Measurements from ENCODE around the gene PARD6G. TPM values are rescaled to one million over a fixed set of nuclear protein-coding genes. Genes with fewer than 3 reads are reported as not detected.
A peak's percentile ranks its signal among the peaks of the same experiment; 100 is the strongest.
"Not testable (repeated sequence)": the region's sequence is repeated elsewhere in the genome, so short reads cannot be mapped to it uniquely, and the experiment has no call there.

The PARD6G gene
- total and polyA plus RNA-seq, 4 experiments from 2014 or later, result 0.13 to 1.3 (median 0.28) TPM; not detected in 1

DNA sequence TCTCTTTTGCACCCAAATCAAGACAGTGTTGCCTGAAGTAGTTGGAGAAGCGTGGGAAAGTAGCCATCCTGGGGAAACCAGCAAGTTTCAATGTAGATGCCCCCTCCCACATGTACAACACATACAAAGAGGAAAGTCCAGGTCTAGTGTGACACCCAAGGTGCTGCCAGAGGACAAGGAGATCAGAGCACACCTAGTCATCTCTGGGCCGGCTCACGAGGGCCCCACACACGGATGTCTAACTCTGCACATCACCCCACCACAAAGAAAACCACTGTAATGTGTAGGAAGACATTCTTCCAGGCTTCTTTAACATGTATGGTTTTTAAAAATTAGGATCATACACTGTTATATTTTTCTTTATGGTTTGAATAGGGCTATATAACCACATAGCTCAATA lies 21.6 kb downstream of the PARD6G start:
- H3K27ac ChIP-seq (ENCODE audit: low read depth, low read length), result no peak overlapping the region
- H3K36me3 ChIP-seq (ENCODE audit: insufficient read depth, low read length), result no peaks in the 10 kb centered on the region
- intact Hi-C loops (cut with micrococcal nuclease), result no loop called here
- POLR2A ChIA-PET (ENCODE audit: partially characterized antibody), result no interaction called here
- Mint-ChIP-seq H3K27me3 (peaks cover 1 to 9% of the 10 kb centered on the region in 2 donors), H3K27ac (no peak overlapping the region), H3K9me3 (peaks cover 0 to 7% (median 3%) of the 10 kb centered on the region in 8 donors), H3K4me3 (no peak overlapping the region), H3K4me1 (no peaks in the 10 kb centered on the region), H3K36me3 (no peaks in the 10 kb centered on the region)
- H3K4me1 ChIP-seq (ENCODE audit: insufficient read depth, low read length), result no peaks in the 10 kb centered on the region
- H3K4me3 ChIP-seq (ENCODE audit: low read length in 2 of 2), result no peak overlapping the region
- CTCF ChIA-PET (ENCODE audit: partially characterized antibody), result interaction anchor here (1.0 kb wide), 1 partner anchor 70 kb away, joined by 4 read pairs; no protein-coding TSS in a partner anchor
- DNase-seq, result no peak
- no peaks in the 10 kb centered on the region for H3K27me3 ChIP-seq (ENCODE audit: insufficient read depth, low read length)
- H3K9me3 ChIP-seq (ENCODE audit: control insufficient read depth in 1 of 2, low read length in 2 of 2), result no peaks in the 10 kb centered on the region

GRCh38 chr18:80223581-80224148 lies 23.6 kb downstream of the PARD6G start:
- intact Hi-C loops (cut with micrococcal nuclease), result no loop called here
- Histone ChIP-seq H3K4me3 (ENCODE audit: low read length in 2 of 2) (no peak overlapping the region), H3K9me3 (ENCODE audit: control insufficient read depth in 1 of 2, low read length in 2 of 2) (no peaks in the 10 kb centered on the region), H3K36me3 (ENCODE audit: insufficient read depth, low read length) (no peaks in the 10 kb centered on the region), H3K27ac (ENCODE audit: low read depth, low read length) (no peak overlapping the region), H3K4me1 (ENCODE audit: insufficient read depth, low read length) (no peaks in the 10 kb centered on the region), H3K27me3 (ENCODE audit: insufficient read depth, low read length) (no peaks in the 10 kb centered on the region)
- Mint-ChIP-seq H3K27me3 (peaks cover 4 to 6% of the 10 kb centered on the region in 2 donors), H3K27ac (no peak overlapping the region), H3K4me3 (no peak overlapping the region), H3K36me3 (no peaks in the 10 kb centered on the region), H3K4me1 (no peaks in the 10 kb centered on the region), H3K9me3 (peaks cover 0 to 7% (median 3%) of the 10 kb centered on the region in 8 donors)
- no peak for DNase-seq
- CTCF ChIA-PET (ENCODE audit: partially characterized antibody), result no interaction called here
- POLR2A ChIA-PET (ENCODE audit: partially characterized antibody), result no interaction called here

- H3K4me1 Mint-ChIP-seq; H3K4me3 ChIP-seq (ENCODE audit: low read length in 2 of 2): not testable (repeated sequence)
Measured at GRCh38 chr18:80219488-80219887, 27.8 kb downstream of the PARD6G start.

DNA sequence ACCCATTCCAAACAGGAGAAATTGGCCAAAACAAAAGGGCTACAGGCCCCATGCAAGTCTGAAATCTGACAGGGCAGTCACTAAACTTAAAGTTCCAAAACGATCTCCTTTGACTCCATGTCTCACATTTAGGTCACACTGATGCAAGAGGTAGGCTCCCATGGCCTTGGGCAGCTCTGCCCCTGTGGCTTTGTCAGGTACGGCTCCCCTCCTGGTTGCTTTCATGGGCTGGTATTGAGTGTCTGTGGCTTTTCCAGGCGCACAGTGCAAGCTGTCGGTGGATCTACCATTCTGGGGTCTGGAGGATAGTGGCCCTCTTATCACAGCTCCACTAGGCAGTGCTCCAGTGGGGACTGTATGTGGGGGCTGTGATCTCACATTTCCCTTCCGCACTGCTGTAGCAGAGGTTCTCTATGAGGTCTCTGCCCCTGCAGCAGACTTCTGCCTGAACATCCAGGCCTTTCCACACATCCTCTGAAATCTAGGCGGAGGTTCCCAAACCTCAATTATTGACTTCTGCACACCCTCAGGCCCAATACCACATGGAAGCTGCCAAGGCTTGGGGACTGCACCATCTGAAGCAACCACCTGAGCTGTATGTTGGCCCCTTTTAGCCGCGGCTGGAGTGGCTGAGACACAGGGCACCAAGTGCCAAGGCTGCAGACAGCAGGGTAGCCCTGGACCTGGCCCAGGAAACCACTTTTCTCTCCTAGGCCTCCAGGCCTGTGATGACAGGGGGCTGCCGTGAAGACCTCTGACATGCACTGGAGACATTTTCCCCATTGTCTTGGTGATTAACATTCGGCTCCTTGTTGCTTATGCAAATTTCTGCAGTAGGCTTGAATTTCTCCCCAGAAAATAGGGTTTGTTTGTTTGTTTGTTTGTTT lies 28.7 kb downstream of the PARD6G start:
- H3K36me3 Mint-ChIP-seq, result no peaks in the 10 kb centered on the region
- no peaks in the 10 kb centered on the region for H3K4me1 Mint-ChIP-seq
- H3K27me3 ChIP-seq (ENCODE audit: insufficient read depth, low read length), result no peaks in the 10 kb centered on the region
- no peak overlapping the region for H3K27ac Mint-ChIP-seq
- no peaks in the 10 kb centered on the region for H3K4me1 ChIP-seq (ENCODE audit: insufficient read depth, low read length)
- H3K27ac ChIP-seq (ENCODE audit: low read depth, low read length), result no peak overlapping the region
- no peaks in the 10 kb centered on the region for H3K9me3 ChIP-seq (ENCODE audit: control insufficient read depth in 1 of 2, low read length in 2 of 2)
- DNase-seq, result no peak
- H3K27me3 Mint-ChIP-seq, result peaks cover 1 to 11% of the 10 kb centered on the region in 2 donors
- peak overlapping the region in 1 of 8 donors; percentile 35 for H3K4me3 Mint-ChIP-seq
- intact Hi-C loops (cut with micrococcal nuclease), result no loop called here
- H3K4me3 ChIP-seq (ENCODE audit: low read length in 2 of 2), result no peak overlapping the region
- H3K9me3 Mint-ChIP-seq, result peaks cover 0 to 18% (median 10%) of the 10 kb centered on the region in 8 donors
- ChIA-PET CTCF (ENCODE audit: partially characterized antibody) (no interaction called here), POLR2A (ENCODE audit: partially characterized antibody) (no interaction called here)
- H3K36me3 ChIP-seq (ENCODE audit: insufficient read depth, low read length), result no peaks in the 10 kb centered on the region

More at GRCh38 chr18:80219488-80219887, 27.8 kb downstream of the PARD6G start:
- POLR2A ChIA-PET (ENCODE audit: partially characterized antibody); DNase-seq; H3K36me3 Mint-ChIP-seq; intact Hi-C loops (cut with micrococcal nuclease); H3K4me3 Mint-ChIP-seq; H3K27me3 ChIP-seq (ENCODE audit: insufficient read depth, low read length); CTCF ChIA-PET (ENCODE audit: partially characterized antibody); H3K27ac ChIP-seq (ENCODE audit: low read depth, low read length); H3K9me3 ChIP-seq (ENCODE audit: control insufficient read depth in 1 of 2, low read length in 2 of 2); H3K36me3 ChIP-seq (ENCODE audit: insufficient read depth, low read length); H3K4me1 ChIP-seq (ENCODE audit: insufficient read depth, low read length); H3K27ac Mint-ChIP-seq: not testable (repeated sequence)
- Mint-ChIP-seq H3K9me3 (peaks cover 0 to 12% (median 7%) of the 10 kb centered on the region in 8 donors), H3K27me3 (peaks cover 1 to 11% of the 10 kb centered on the region in 2 donors)

GRCh38 chr18:80213182-80213581 lies 34.1 kb downstream of the PARD6G start:
- no peaks in the 10 kb centered on the region for H3K9me3 ChIP-seq (ENCODE audit: control insufficient read depth in 1 of 2, low read length in 2 of 2)
- no peak overlapping the region for H3K27ac ChIP-seq (ENCODE audit: low read depth, low read length)
- H3K4me1 ChIP-seq (ENCODE audit: insufficient read depth, low read length), result no peaks in the 10 kb centered on the region
- Mint-ChIP-seq H3K27me3 (peaks cover 10 to 21% of the 10 kb centered on the region in 2 donors), H3K4me1 (no peaks in the 10 kb centered on the region), H3K36me3 (no peaks in the 10 kb centered on the region), H3K4me3 (no peak overlapping the region), H3K9me3 (peaks cover 0 to 21% (median 12%) of the 10 kb centered on the region in 8 donors), H3K27ac (no peak overlapping the region)
- DNase-seq, result no peak
- no peak overlapping the region for H3K4me3 ChIP-seq (ENCODE audit: low read length in 2 of 2)
- intact Hi-C loops (cut with micrococcal nuclease), result no loop called here
- no peaks in the 10 kb centered on the region for H3K36me3 ChIP-seq (ENCODE audit: insufficient read depth, low read length)
- POLR2A ChIA-PET (ENCODE audit: partially characterized antibody), result no interaction called here
- CTCF ChIA-PET (ENCODE audit: partially characterized antibody), result interaction anchor here (0.8 kb wide), 1 partner anchor 54 kb away, joined by 3 read pairs; no protein-coding TSS in a partner anchor
- no peaks in the 10 kb centered on the region for H3K27me3 ChIP-seq (ENCODE audit: insufficient read depth, low read length)

GRCh38 chr18:80210312-80211083 lies 36.8 kb downstream of the PARD6G start:
- Mint-ChIP-seq H3K4me1 (no peaks in the 10 kb centered on the region), H3K36me3 (no peaks in the 10 kb centered on the region), H3K9me3 (peaks cover 0 to 21% (median 12%) of the 10 kb centered on the region in 8 donors), H3K27ac (no peak overlapping the region), H3K4me3 (no peak overlapping the region), H3K27me3 (peaks cover 15 to 16% of the 10 kb centered on the region in 2 donors)
- ChIA-PET POLR2A (ENCODE audit: partially characterized antibody) (no interaction called here), CTCF (ENCODE audit: partially characterized antibody) (interaction anchor here (0.6 kb wide), 1 partner anchor 220 kb away, joined by 4 read pairs; no protein-coding TSS in a partner anchor)
- Histone ChIP-seq H3K4me3 (ENCODE audit: low read length in 2 of 2) (no peak overlapping the region), H3K36me3 (ENCODE audit: insufficient read depth, low read length) (no peaks in the 10 kb centered on the region), H3K27ac (ENCODE audit: low read depth, low read length) (no peak overlapping the region), H3K9me3 (ENCODE audit: control insufficient read depth in 1 of 2, low read length in 2 of 2) (no peaks in the 10 kb centered on the region), H3K27me3 (ENCODE audit: insufficient read depth, low read length) (no peaks in the 10 kb centered on the region), H3K4me1 (ENCODE audit: insufficient read depth, low read length) (no peaks in the 10 kb centered on the region)
- DNase-seq, result no peak
- intact Hi-C loops (cut with micrococcal nuclease), result no loop called here

- H3K36me3 ChIP-seq (ENCODE audit: insufficient read depth, low read length), result no peaks in the 10 kb centered on the region
- CTCF ChIA-PET (ENCODE audit: partially characterized antibody), result no interaction called here
- Mint-ChIP-seq H3K4me3 (no peak overlapping the region), H3K9me3 (peaks cover 0 to 8% (median 5%) of the 10 kb centered on the region in 8 donors), H3K27ac (no peak overlapping the region), H3K36me3 (no peaks in the 10 kb centered on the region), H3K4me1 (no peaks in the 10 kb centered on the region), H3K27me3 (peaks cover 21 to 24% of the 10 kb centered on the region in 2 donors)
- H3K27me3 ChIP-seq (ENCODE audit: insufficient read depth, low read length), result no peaks in the 10 kb centered on the region
- no peak overlapping the region for H3K27ac ChIP-seq (ENCODE audit: low read depth, low read length)
- POLR2A ChIA-PET (ENCODE audit: partially characterized antibody), result no interaction called here
- DNase-seq, result no peak
- no peaks in the 10 kb centered on the region for H3K4me1 ChIP-seq (ENCODE audit: insufficient read depth, low read length)
- no peak overlapping the region for H3K4me3 ChIP-seq (ENCODE audit: low read length in 2 of 2)
- intact Hi-C loops (cut with micrococcal nuclease), result no loop called here
- no peaks in the 10 kb centered on the region for H3K9me3 ChIP-seq (ENCODE audit: control insufficient read depth in 1 of 2, low read length in 2 of 2)
Measured at GRCh38 chr18:80208620-80209019, 38.7 kb downstream of the PARD6G start.

Data from CD4-positive, alpha-beta memory T cell (primary cell).